ENCODE measurements around the gene WDR81. TPM values are rescaled to one million over a fixed set of nuclear protein-coding genes. Genes with fewer than 3 reads are reported as not detected.

WDR81 gene
- total RNA-seq = 36.5 and 36.7 TPM in 2 replicates

DNA sequence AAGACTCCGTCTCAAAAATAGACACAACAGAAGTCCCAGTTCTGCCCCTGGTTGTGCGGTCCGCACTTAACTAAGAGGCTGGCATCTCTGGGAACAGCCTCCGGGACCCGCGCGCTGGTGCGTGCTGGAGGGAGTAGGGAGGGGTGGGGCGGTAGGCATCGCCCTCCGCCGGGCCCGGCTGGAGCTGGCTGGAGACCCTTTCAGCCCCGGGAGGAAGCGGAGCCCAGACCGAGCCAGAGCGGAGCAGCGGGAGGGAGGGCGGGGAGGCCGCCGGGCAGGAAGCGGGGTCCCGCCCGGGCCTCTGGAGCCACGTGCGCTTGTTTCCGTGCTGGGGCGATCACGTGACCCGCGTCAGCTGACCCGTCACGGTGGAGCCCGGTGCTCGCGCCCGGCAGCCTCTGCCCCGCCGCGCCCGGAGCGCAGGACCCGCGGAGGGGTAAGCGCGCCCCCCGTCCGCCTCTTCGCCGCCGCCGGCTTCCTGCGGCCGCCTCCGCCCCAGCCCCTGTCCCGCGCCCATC lies at the start of gene WDR81:
WDR81 (plus strand) TSS at position 354 of the 518 bp plus-strand sequence. CDS start 256 bp downstream, outside the sequence.

GRCh38 chr17:1684378-1685189 lies 39.9 kb upstream of the WDR81 start, which contains the start of gene PRPF8:
TSS of gene PRPF8 (minus strand) at chr17:1684867. CDS start at chr17:1684571, 296 bp downstream.

GRCh38 chr17:1709971-1710806 lies 14.3 kb upstream of the WDR81 start, which contains the start of gene TLCD2:
TSS of gene TLCD2 (minus strand) at chr17:1710377. CDS start at chr17:1710242, 135 bp downstream.

DNA sequence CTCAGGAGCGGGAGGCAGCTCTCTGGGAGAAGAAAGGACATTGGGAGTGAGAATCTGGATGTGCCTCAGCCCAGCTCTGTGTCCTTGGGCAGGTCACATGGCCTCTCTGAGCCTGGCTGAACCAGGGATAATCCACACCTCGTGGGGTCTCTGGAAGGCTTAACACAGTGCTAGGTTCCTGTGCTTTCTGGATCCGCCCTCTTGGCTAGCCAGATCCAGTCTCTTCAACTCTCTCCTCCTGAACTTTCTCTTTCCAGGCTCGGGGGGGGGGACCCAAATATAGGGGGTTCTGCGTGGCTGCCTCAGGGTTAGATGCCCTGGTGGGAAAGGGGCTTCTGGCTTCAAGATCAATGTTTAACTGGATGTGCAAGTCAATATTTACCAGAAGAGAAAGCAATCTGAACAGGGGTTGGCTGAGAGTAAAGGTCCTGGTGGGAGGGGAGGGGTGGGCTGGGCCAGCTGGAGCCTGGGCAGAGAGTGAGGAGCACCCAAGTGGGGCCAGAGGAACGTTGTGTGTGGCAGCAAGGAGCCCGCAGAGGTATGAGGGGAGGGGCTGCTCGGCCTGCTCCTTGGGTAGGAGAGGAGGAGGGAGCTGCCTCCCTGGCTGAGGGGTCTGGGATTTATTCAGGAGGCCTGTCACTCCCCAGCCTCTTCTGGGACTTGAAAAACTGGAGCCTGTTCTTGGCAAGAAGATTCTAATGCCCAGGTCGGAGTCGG lies 18.0 kb downstream of the WDR81 start, which contains the start of gene SERPINF2:
SERPINF2 (plus strand) TSS at position 501 of the 717 bp plus-strand sequence. CDS start 2,125 bp downstream, outside the sequence.

Other genes with a start within 250 kb of the WDR81 start
- gene MYO1C, start 232.0 kb upstream of the WDR81 start, total RNA-seq = 84.9 and 88.5 TPM in 2 replicates
- gene INPP5K, start 208.1 kb upstream of the WDR81 start, total RNA-seq = 27.1 and 36.2 TPM in 2 replicates
- 20.6 and 21.9 TPM in 2 replicates for gene PITPNA, start 161.9 kb upstream of the WDR81 start, total RNA-seq
- gene SLC43A2, start 95.9 kb upstream of the WDR81 start, total RNA-seq = 8.5 and 13.5 TPM in 2 replicates
- gene SCARF1, start 79.0 kb upstream of the WDR81 start, total RNA-seq = 4.2 and 7.6 TPM in 2 replicates
- gene RILP, start 74.8 kb upstream of the WDR81 start, total RNA-seq = 14.4 and 21.2 TPM in 2 replicates
- gene PRPF8, start 39.8 kb upstream of the WDR81 start, total RNA-seq = 99.4 and 109 TPM in 2 replicates
- gene TLCD2, start 14.3 kb upstream of the WDR81 start, total RNA-seq = 2.3 and 3.6 TPM in 2 replicates
- gene SERPINF2, start 18.2 kb downstream of the WDR81 start, total RNA-seq = 0.69 and 1.8 TPM in 2 replicates
- 2,338 and 2,916 TPM in 2 replicates for gene SERPINF1, start 37.4 kb downstream of the WDR81 start, total RNA-seq
- 5.6 and 6.1 TPM in 2 replicates for gene SMYD4, start 105.2 kb downstream of the WDR81 start, total RNA-seq
- 26.0 and 26.8 TPM in 2 replicates for gene RPA1, start 105.3 kb downstream of the WDR81 start, total RNA-seq